Activated T-helper 1 cell treated with Interleukin-2 at 50 U/mL for 16 hours (primary cell): Measurements from ENCODE around the gene RPN1.

Source experiments
- DNase-seq: peaks from one replicate; pipeline ENCODE4 v3.0.0-alpha.2; 2020; ENCODE audit warnings: low read depth

Gene RPN1

GRCh38 chr3:128578346-128578745 lies 72.3 kb downstream of the RPN1 start:
- no peak for DNase-seq

DNA sequence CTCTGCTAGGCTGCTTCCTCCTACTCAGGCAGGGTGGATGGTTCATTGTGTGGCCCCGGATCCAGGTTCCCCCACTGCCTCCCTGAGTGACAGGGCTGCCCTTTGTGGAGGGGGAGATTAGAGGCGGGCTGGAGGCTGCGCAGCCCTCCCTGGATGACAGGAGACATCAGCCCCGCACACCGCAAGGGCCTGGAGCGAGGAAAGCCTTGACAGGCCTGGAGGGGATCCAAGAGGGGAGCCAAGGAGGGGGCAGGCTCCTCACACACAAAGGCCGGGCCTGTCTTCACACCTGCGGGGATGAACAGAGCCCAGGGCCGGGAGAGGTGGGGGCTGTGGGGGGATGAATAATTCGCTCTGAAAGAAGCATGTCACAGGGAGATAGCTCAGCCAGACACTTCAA lies 72.9 kb downstream of the RPN1 start:
- no peak for DNase-seq

- DNase-seq: no peak
These were observed 74.3 kb downstream of the RPN1 start for GRCh38 chr3:128576290-128576689.

GRCh38 chr3:128575777-128576176 lies 74.8 kb downstream of the RPN1 start:
- no peak for DNase-seq

DNA sequence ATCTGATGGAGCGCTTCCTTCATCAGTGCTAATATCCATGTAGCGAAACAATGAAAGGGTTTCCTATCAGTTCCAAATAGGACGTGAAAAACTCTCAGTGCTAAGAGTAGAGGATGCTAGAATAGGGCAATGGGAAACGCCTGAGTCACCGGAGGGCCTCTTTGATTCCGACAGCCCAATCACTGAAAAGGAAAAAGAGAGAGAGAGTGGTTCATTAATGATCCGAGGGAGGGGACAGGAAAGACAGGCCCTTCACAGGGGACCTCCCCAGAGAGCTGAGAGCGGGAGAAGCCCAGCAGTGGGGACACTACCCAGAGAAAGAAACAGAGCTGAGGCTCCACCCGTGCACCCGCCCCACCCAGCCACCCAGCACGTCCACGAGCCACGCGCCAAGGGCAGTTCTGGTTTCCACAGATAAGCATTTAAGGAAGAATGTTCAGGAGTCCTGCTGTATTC lies 76.9 kb downstream of the RPN1 start:
- no peak for DNase-seq

- DNase-seq: no peak
These were observed 77.5 kb downstream of the RPN1 start for GRCh38 chr3:128573160-128573559.

GRCh38 chr3:128572644-128573105 lies 77.9 kb downstream of the RPN1 start:
- no peak for DNase-seq

DNA sequence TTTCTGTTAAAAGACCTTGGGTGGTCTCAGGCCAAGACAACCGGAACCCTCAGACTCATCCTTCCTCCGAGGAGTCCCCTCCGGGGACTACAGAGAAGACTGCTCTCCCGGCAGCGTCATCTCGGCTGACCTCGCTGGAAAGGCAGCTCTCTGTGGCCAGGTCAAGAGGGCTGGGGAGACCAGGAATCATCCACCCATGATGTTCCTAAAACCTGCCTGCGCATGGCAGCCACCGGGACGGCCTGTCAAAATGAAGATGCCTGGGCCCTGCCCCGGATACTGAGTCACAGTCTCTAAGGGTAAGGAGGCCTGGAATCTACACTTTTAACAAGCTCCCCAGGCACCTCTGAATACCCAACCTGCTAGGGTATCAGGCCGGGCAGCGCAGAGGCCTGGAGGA lies 78.6 kb downstream of the RPN1 start:
- no peak for DNase-seq
